Measurements from ENCODE around the gene SUOX.
A peak's percentile ranks its signal among the peaks of the same experiment; 100 is the strongest.
"Not testable (repeated sequence)": the region's sequence is repeated elsewhere in the genome, so short reads cannot be mapped to it uniquely, and the experiment has no call there.

The SUOX gene

DNA sequence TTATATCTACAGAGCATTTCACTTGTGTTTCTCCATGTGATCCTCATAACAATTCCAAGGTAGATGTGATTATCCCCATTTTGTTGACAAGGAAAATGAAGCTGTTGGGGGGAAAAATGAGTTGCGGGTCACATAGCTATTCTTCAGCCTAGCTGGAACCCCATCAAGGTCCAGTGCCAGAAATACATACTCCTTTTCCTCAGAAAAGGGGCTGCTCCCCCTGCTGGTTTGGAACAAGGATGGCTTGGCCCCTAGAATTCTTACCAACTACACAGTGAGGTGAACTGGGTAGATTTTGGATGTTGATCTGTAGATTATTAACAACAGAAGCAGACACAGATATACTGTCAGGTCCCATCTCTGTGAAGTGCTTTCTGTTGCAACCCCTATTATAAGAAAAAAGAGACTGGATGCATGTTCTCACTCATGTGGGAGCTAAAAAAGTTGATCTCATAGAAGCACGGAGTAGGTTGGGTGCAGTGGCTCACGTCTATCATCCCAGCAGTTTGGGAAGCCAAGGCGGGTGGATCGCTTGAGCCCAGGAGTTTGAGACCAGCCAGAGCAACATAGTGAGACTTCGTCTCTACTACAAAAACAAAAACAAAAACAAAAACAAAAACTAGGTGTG is 32.7 kb downstream of the SUOX start:
- DNase-seq (peak; percentile 41 to 44), ATAC-seq (peak; percentile 24)
- Mint-ChIP-seq H3K9me3 (no peaks in the 10 kb centered on the region), H3K4me1 (peaks cover 92% of the 10 kb centered on the region), H3K27me3 (no peaks in the 10 kb centered on the region), H3K27ac (no peak overlapping the region), H3K4me3 (no peak overlapping the region)

DNA sequence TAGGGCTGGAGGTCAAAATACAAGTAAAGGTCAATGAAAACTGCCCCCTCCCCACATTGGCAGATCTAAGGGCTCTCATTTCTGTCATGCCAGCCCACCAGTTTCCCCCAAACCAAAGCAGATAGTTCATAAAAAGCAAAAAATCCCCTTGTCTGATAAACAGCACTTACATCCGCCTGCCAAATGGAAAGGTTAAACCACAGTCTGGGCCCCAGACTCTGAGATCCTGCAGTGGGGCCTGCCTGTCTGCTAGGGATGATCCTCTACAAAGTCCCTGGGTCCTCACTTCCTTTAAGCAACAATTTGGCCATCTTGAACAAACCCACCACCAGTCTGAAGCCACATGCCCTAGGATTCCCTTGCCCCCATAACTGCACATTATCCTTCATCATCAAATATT is 34.9 kb downstream of the SUOX start:
- Mint-ChIP-seq H3K27ac (peak overlapping the region; percentile 30 to 70), H3K4me1 (peaks cover 99% of the 10 kb centered on the region), H3K9me3 (no peaks in the 10 kb centered on the region), H3K4me3 (peak overlapping the region; percentile 69 to 72), H3K27me3 (no peaks in the 10 kb centered on the region)
- peak; percentile 38 to 48 for DNase-seq
- ATAC-seq, result peak; percentile 56

- peak overlapping the region; percentile 71 to 75 for H3K4me3 Mint-ChIP-seq
- H3K27ac Mint-ChIP-seq, result peak overlapping the region; percentile 79 to 92
- no peaks in the 10 kb centered on the region for H3K27me3 Mint-ChIP-seq
These were observed 37.7 kb downstream of the SUOX start for GRCh38 chr12:56034586-56035332.

DNA sequence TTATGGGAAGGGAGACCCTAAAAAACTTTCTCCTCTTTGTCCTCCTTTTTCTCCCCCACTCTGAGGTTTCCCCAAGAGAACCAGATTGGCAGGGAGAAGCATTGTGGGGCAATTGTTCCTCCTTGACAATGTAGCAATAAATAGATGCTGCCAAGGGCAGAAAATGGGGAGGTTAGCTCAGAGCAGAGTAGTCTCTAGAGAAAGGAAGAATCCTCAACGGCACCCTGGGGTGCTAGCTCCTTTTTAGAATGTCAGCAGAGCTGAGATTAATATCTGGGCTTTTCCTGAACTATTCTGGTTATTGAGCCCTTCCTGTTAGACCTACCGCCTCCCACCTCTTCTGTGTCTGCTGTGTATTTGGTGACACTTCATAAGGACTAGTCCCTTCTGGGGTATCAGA is 40.1 kb downstream of the SUOX start:
- H3K4me3 Mint-ChIP-seq, result peak overlapping the region; percentile 75 to 78
- no peak for ATAC-seq
- peak overlapping the region in 1 of 2 donors; percentile 96 for H3K27ac Mint-ChIP-seq
- no peaks in the 10 kb centered on the region for H3K27me3 Mint-ChIP-seq
- DNase-seq, result no peak
- no peaks in the 10 kb centered on the region for H3K9me3 Mint-ChIP-seq
- H3K4me1 Mint-ChIP-seq, result peaks cover 93% of the 10 kb centered on the region

More at GRCh38 chr12:56034586-56035332, 37.7 kb downstream of the SUOX start:
- Mint-ChIP-seq H3K9me3 (no peaks in the 10 kb centered on the region), H3K4me1 (peaks cover 99% of the 10 kb centered on the region)
- DNase-seq, result peak; percentile 67 to 84
- peak; percentile 89 for ATAC-seq

GRCh38 chr12:56038022-56038655 is 41.1 kb downstream of the SUOX start:
- Mint-ChIP-seq H3K27me3 (no peaks in the 10 kb centered on the region), H3K4me3 (peak overlapping the region; percentile 60 to 63), H3K9me3 (no peaks in the 10 kb centered on the region), H3K27ac (peak overlapping the region in 1 of 2 donors; percentile 21), H3K4me1 (peaks cover 90% of the 10 kb centered on the region)
- ATAC-seq, result no peak
- DNase-seq, result no peak

GRCh38 chr12:56040151-56040550 is 43.1 kb downstream of the SUOX start:
- Mint-ChIP-seq H3K4me3 (peak overlapping the region; percentile 93 to 100), H3K4me1 (peaks cover 84% of the 10 kb centered on the region)
- peak; percentile 16 to 40 for DNase-seq

DNA sequence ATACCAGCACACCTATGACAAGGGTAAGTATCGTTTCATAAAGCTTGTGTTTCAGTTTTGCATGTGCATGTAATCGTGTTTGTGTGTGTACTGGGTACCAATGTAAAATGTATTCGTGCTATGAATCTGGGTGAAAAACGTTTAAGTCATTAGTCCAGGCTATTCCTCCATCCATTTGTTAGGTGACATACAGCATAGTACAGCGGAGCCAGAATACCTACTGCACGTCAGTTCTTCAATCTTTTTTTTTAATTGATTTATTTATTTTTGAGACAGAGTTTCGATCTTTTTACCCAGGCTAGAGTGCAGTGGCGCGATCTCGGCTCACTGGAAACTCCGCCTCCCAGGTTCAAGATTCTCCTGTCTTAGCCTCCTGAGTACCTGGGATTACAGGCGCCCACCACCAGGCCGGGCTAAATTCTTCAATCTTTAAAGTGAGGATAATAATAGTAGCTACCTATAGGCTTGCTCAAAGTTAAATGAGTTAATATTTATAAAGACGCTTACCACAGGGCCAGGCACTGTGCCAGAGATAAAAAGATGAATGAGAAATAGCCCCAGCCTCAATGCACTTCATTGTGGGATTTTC is 44.0 kb downstream of the SUOX start:
- Mint-ChIP-seq H3K27me3 (no peaks in the 10 kb centered on the region), H3K9me3 (no peaks in the 10 kb centered on the region), H3K4me3 (peak overlapping the region; percentile 93 to 100), H3K27ac (peak overlapping the region; percentile 94 to 95), H3K4me1 (peaks cover 81% of the 10 kb centered on the region)
- peak; percentile 8 for ATAC-seq
- no peak for DNase-seq

More at GRCh38 chr12:56040151-56040550, 43.1 kb downstream of the SUOX start:
- Mint-ChIP-seq H3K27me3 (no peaks in the 10 kb centered on the region), H3K9me3 (no peaks in the 10 kb centered on the region), H3K27ac (peak overlapping the region; percentile 86 to 95)
- ATAC-seq, result peak; percentile 47

- ATAC-seq, result peak; percentile 94
- Mint-ChIP-seq H3K4me3 (peak within 1 kb of the TSS; percentile 93 to 100), H3K27ac (peak within 1 kb of the TSS; percentile 98 to 99), H3K4me1 (peaks cover 81% of the 10 kb centered on the region), H3K27me3 (no peaks in the 10 kb centered on the region), H3K9me3 (no peaks in the 10 kb centered on the region)
- peak; percentile 92 to 96 for DNase-seq
These were observed 44.7 kb downstream of the SUOX start, which contains the start of gene RPS26 for GRCh38 chr12:56041552-56042429. Gene RPS26 (plus strand): TSS chr12:56041918. CDS start chr12:56042167, 249 bp downstream.

DNA sequence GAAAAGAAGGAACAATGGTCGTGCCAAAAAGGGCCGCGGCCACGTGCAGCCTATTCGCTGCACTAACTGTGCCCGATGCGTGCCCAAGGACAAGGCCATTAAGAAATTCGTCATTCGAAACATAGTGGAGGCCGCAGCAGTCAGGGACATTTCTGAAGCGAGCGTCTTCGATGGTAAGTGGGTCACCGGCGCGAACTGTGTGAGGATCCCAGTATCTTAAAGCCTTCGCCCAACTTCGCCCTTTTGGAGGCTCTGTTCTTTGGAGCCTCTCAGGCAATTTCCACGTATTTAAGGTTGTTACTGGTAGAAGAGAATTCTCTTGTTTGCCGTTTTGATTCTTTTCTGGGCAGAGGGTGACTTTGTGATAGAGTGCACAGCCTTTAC is 45.3 kb downstream of the SUOX start:
- peaks cover 81% of the 10 kb centered on the region for H3K4me1 Mint-ChIP-seq

DNA sequence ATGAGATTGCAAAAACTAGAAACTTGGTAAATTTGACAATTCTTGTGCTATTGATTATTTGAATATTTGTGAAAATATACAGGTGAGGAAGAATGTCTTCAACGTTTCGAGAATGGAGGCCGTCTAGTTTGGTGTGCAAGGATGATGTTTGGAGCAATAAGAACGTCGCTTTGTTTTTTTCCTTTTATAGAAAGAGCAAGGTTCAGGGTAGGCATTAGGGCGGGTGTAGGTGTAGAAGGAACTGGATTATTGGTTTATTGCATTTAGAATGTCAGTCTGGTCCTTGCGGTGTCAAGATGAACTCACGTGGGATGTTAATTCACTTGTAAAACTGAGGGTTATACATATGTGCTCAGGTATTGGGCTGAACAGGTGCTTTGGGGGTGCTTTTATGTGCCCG is 45.8 kb downstream of the SUOX start:
- H3K4me1 Mint-ChIP-seq, result peaks cover 78% of the 10 kb centered on the region
- H3K9me3 Mint-ChIP-seq, result no peaks in the 10 kb centered on the region
- peak overlapping the region; percentile 98 to 99 for H3K27ac Mint-ChIP-seq
- H3K4me3 Mint-ChIP-seq, result peak overlapping the region; percentile 93 to 100
- DNase-seq (no peak), ATAC-seq (no peak)
- H3K27me3 Mint-ChIP-seq, result no peaks in the 10 kb centered on the region

More for the DNA sequence above, 45.3 kb downstream of the SUOX start:
- Mint-ChIP-seq H3K4me3 (peak overlapping the region; percentile 93 to 100), H3K27ac (peak overlapping the region; percentile 98 to 99)
- H3K9me3 Mint-ChIP-seq, DNase-seq, ATAC-seq, H3K27me3 Mint-ChIP-seq: not testable (repeated sequence)

DNA sequence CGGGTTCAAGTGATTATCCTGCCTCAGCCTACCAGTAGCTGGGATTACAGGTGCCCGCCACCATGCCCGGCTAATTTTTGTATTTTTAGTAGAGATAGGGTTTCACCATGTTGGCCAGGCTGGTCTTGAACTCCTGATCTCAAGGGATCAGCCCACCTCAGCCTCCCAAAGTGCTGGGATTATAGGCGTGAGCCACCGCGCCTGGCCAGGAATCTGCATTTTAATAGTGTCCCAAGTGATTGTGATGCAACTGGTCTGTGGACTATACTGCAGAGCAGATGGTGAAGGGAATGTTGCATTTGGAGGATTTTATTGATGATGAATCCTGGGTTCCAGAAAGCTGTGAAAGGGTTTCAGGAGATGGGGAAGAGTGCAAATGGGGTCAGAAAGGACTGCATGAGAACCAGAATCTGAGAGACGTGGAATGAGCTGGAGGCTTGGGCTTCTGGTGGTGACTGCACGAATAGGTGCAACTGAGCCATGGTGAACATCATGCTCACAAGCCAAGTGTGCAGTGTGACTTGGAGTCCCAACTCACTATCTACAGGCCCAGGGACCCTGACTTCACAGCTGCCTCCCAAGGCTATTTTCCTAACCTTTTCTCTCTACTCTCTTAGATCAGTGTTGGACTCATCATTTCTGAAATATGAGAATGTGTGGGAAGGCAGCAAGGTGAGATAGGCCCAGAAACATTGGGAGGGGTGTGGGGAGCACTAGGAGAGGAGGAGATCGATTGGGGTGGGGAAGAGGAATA is 49.1 kb downstream of the SUOX start:
- Mint-ChIP-seq H3K27ac (peak overlapping the region in 1 of 2 donors; percentile 78), H3K4me3 (peak overlapping the region in 1 of 2 donors; percentile 1)
- no peak for ATAC-seq

DNA sequence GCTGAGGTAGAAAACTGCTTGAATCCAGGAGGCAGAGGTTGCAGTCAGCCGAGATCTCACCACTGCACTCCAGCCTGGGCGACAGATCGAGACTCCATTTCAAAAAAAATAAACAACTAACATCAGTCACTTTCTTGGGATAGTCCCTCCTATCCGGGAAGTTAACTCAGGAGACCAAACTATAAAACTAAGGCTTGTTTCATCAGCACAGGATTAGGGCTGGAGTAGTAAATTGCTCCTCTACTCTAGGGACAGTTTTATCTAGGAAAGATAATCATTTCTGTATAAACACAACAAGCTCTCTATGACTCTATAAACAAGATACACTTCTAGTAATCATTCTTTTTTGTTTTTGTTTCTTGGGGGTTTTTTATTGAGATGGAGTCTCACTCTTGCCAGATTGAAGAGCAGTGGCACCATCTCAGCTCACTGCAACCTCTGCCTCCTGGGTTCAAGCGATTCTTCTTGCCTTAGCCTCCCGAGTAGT is 56.4 kb downstream of the SUOX start:
- Mint-ChIP-seq H3K27ac (no peak overlapping the region), H3K27me3 (no peaks in the 10 kb centered on the region), H3K4me3 (no peak overlapping the region), H3K4me1 (peaks cover 7% of the 10 kb centered on the region), H3K9me3 (no peaks in the 10 kb centered on the region)
- ATAC-seq (no peak), DNase-seq (no peak)

More for the DNA sequence above, 49.1 kb downstream of the SUOX start:
- no peaks in the 10 kb centered on the region for H3K9me3 Mint-ChIP-seq
- no peaks in the 10 kb centered on the region for H3K27me3 Mint-ChIP-seq
- no peak for DNase-seq
- peaks cover 44% of the 10 kb centered on the region for H3K4me1 Mint-ChIP-seq
